22Rv1 (cell line): ENCODE measurements around the gene KIF15.

Experiments used
- CTCF ChIP-seq: fragments of 450-650 bp; IDR thresholded peaks from 2 replicates; pipeline ENCODE4 v1.5.1; 2017; ENCODE audit warnings: mild to moderate bottlenecking
- ZFX ChIP-seq: fragments of 450-650 bp; IDR thresholded peaks from 2 replicates; pipeline ENCODE4 v1.6.1; 2017; ENCODE audit warnings: antibody characterized with exemption, borderline replicate concordance

GRCh38 chr3:44902628-44903027 is 141.0 kb downstream of the KIF15 start:
- no peak for TF ChIP-seq CTCF
- TF ChIP-seq ZFX: no peak
